DOHH2 (cell line): ENCODE results near the gene GFY.

Experiments
- EZH2phosphoT487 ChIP-seq: fragments of 200-600 bp; sonication (generic); IDR thresholded peaks from 2 replicates; pipeline ENCODE4 v1.6.1; 2017; ENCODE audit warnings: borderline replicate concordance, mild to moderate bottlenecking, antibody characterized with exemption, low read length, moderate library complexity, mixed read lengths
- TF ChIP-seq, protein P1 (sequence below): fragments of 200-600 bp; sonication (generic); IDR thresholded peaks from one replicate; pipeline ENCODE4 v1.5.1; 2014; ENCODE audit warnings: antibody characterized with exemption, mild to moderate bottlenecking, low read depth, low read length; ENCODE audit not compliant: poor library complexity, severe bottlenecking

DNA sequence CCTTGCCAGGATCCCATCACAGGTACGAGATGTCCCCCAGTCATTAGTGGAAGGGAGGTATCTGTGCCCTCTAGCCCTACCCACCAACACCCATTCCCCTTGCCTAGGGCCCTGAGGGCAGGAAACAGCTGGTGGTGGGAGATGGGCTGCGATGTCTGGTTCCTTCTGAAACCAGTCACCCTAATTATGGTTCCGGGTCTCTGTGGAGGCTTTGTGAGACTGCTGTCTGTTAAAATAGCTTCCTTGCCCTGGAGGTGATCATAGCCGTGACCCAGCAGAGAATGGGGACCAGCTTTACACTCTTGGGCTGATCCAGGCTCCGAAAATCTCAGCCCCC, 33.3 kb downstream of the GFY start:
- TF ChIP-seq, protein P1, sequence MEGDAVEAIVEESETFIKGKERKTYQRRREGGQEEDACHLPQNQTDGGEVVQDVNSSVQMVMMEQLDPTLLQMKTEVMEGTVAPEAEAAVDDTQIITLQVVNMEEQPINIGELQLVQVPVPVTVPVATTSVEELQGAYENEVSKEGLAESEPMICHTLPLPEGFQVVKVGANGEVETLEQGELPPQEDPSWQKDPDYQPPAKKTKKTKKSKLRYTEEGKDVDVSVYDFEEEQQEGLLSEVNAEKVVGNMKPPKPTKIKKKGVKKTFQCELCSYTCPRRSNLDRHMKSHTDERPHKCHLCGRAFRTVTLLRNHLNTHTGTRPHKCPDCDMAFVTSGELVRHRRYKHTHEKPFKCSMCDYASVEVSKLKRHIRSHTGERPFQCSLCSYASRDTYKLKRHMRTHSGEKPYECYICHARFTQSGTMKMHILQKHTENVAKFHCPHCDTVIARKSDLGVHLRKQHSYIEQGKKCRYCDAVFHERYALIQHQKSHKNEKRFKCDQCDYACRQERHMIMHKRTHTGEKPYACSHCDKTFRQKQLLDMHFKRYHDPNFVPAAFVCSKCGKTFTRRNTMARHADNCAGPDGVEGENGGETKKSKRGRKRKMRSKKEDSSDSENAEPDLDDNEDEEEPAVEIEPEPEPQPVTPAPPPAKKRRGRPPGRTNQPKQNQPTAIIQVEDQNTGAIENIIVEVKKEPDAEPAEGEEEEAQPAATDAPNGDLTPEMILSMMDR = no peak
- no peak for TF ChIP-seq EZH2phosphoT487
